ENCODE results near the gene TMEM243. TPM values are rescaled to one million over a fixed set of nuclear protein-coding genes. Genes with fewer than 3 reads are reported as not detected.

Gene TMEM243
- total and polyA plus RNA-seq, 8 donors = 13.4 to 23.1 (median 15.2) TPM

DNA sequence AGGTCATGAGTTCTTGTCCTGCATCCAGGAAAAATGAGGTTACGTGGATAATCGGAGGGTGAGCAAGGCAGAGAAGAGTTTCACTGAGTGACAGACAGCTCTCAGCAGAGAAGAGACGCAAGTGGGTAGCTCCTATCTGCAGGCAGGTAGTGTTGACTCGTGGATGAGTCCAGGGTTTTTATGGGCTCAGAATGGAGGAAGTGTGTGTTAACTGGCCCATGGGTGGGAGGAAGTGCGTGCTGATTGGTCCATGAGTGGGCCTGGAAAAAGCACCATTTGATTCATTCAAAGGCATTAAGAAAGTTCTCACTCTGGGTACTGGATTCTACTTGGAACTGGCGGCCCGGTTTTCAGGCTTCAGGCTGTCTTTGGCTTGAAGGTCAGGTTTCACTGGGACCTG, 72.0 kb downstream of the TMEM243 start:
- DNase-seq (no peak), FAIRE-seq (no peak), ATAC-seq (no peak)
- intact Hi-C loops (cut with DNase I) = loop anchor here (10.0 kb wide), 2 partner anchors 203 to 213 kb away; no protein-coding TSS in a partner anchor
- 73 to 85% methylated on average over 7 of the region's 7 CpGs for WGBS, 2 donors
- no peaks in the 10 kb centered on the region for H3K9me3 ChIP-seq
- H3K27ac ChIP-seq = no peak overlapping the region
- H3K36me3 ChIP-seq = no peaks in the 10 kb centered on the region
- H3K4me1 ChIP-seq = peaks cover 0 to 8% (median 0%) of the 10 kb centered on the region in 3 donors
- H3K27me3 ChIP-seq = no peaks in the 10 kb centered on the region
- no peak overlapping the region for H3K4me3 ChIP-seq
- TF ChIP-seq, protein P1, sequence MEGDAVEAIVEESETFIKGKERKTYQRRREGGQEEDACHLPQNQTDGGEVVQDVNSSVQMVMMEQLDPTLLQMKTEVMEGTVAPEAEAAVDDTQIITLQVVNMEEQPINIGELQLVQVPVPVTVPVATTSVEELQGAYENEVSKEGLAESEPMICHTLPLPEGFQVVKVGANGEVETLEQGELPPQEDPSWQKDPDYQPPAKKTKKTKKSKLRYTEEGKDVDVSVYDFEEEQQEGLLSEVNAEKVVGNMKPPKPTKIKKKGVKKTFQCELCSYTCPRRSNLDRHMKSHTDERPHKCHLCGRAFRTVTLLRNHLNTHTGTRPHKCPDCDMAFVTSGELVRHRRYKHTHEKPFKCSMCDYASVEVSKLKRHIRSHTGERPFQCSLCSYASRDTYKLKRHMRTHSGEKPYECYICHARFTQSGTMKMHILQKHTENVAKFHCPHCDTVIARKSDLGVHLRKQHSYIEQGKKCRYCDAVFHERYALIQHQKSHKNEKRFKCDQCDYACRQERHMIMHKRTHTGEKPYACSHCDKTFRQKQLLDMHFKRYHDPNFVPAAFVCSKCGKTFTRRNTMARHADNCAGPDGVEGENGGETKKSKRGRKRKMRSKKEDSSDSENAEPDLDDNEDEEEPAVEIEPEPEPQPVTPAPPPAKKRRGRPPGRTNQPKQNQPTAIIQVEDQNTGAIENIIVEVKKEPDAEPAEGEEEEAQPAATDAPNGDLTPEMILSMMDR (IDR thresholded peaks at IDR 0.05) = no peak

DNA sequence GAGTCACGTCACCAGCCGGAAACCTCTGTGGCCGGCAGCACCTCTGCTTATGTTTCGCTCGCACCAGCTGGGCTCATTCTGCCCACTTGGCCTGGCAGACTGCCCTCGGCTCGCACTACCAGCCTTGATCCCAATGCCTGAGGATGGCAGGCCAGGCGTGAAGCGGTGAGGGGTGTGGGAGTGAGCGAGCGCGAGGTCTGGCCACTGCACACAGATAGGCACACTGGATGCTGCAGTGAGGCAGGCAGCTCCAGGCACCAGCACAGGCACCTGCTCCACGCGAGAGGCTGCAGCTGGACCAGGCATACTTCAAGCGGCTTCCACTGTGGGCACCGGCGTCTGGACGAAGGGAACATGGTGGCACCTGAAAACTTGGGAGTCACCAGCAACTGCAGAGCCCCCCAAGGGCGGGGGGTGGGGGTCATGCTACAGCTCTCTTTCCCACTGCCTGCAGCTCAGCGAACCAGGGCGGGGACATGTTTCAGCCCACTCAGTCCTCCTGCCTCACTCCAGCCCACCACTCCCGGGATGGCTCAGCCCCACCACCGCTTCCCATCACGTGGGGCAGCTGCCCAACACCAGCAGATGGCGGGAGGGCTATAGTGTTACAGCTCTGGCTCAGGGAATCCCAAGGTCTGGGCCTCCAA, 72.7 kb downstream of the TMEM243 start:
- Histone ChIP-seq H3K4me3 (no peak overlapping the region), H3K27ac (no peak overlapping the region), H3K4me1 (peaks cover 0 to 8% (median 0%) of the 10 kb centered on the region in 3 donors), H3K9me3 (no peaks in the 10 kb centered on the region), H3K27me3 (no peaks in the 10 kb centered on the region), H3K36me3 (no peaks in the 10 kb centered on the region)
- intact Hi-C loops (cut with DNase I) = loop anchor here (10.0 kb wide), 2 partner anchors 202 to 212 kb away; no protein-coding TSS in a partner anchor
- DNase-seq (peak in 2 of 6 donors; percentile 39 to 70), ATAC-seq (no peak), FAIRE-seq (no peak)
- WGBS, 2 donors = 74 to 82% methylated on average over 25 of the region's 25 CpGs
- TF ChIP-seq, protein P1 (IDR thresholded peaks at IDR 0.05) = no peak

Other genes starting within 250 kb of the TMEM243 start
- gene ELAPOR2, start 160.1 kb downstream of the TMEM243 start, total RNA-seq = 10 to 100 TPM in 2 of 6 donors, 1 to 10 TPM in 4; 2.6 to 10.3 (median 4.0) TPM
- 1 to 10 TPM; 1.6 to 3.2 TPM for gene ELAPOR2, start 160.1 kb downstream of the TMEM243 start, polyA plus RNA-seq
- 10 to 100 TPM; 18.6 to 54.2 (median 25.9) TPM for gene DMTF1, start 67.3 kb downstream of the TMEM243 start, total RNA-seq
- 10 to 100 TPM; 30.6 to 50.6 TPM for gene DMTF1, start 67.3 kb downstream of the TMEM243 start, polyA plus RNA-seq
- gene CROT, start 125.9 kb upstream of the TMEM243 start, total RNA-seq = 1 to 10 TPM; 2.2 to 6.4 (median 4.8) TPM
- gene CROT, start 125.9 kb upstream of the TMEM243 start, polyA plus RNA-seq = 1 to 10 TPM; 3.0 to 7.4 TPM